Esophagus muscularis mucosa (tissue), 4 donors: ENCODE data around the gene CCDC39. TPM values are rescaled to one million over a fixed set of nuclear protein-coding genes. Genes with fewer than 3 reads are reported as not detected.
A peak's percentile ranks its signal among the peaks of the same experiment; 100 is the strongest.

Experiments
- DNase-seq: peaks from one replicate; pipeline ENCODE4 v3.0.0-alpha.2; 2017; ENCODE audit errors: extremely low spot score
- H3K27ac ChIP-seq, 4 donors: fragments of 200-600 bp; sonication (generic); replicated peaks in 1 of 4; 1 replicate in 3 of 4; 2 replicates in 1 of 4; pipeline ENCODE4 v1.5.1; 2016 to 2019; ENCODE audit warnings: mild to moderate bottlenecking in 1 of 4
- H3K27me3 ChIP-seq, 4 donors: fragments of 200-600 bp; sonication (generic); one replicate each; pipeline versions ENCODE4 v1.5.1 to v1.6.0; 2016 to 2019
- H3K36me3 ChIP-seq, 4 donors: fragments of 200-600 bp; sonication (generic); one replicate each; pipeline ENCODE4 v1.5.1; 2016 to 2019
- H3K4me1 ChIP-seq, 4 donors: fragments of 200-600 bp; sonication (generic); one replicate each; pipeline ENCODE4 v1.5.1; 2016 to 2019
- H3K4me3 ChIP-seq, 4 donors: fragments of 200-600 bp; sonication (generic); 1 replicate in 2 of 4; 2 replicates in 2 of 4; pipeline ENCODE4 v1.5.1; 2016 to 2019; ENCODE audit warnings: mild to moderate bottlenecking in 4 of 4, moderate library complexity in 1 of 4
- H3K9me3 ChIP-seq, 4 donors: fragments of 200-600 bp; sonication (generic); 1 replicate in 3 of 4; 2 replicates in 1 of 4; pipeline ENCODE4 v1.5.1; 2016 to 2019
- EP300 ChIP-seq: sonication (generic); formaldehyde crosslinking; IDR thresholded peaks from one replicate; pipeline ENCODE4 v1.6.1; 2017; ENCODE audit warnings: antibody characterized with exemption
- POLR2A ChIP-seq: fragments of 450-650 bp; IDR thresholded peaks from one replicate; pipeline ENCODE4 v1.6.1; 2017; ENCODE audit warnings: antibody characterized with exemption, moderate library complexity, mild to moderate bottlenecking, low read depth
- POLR2AphosphoS5 ChIP-seq, 2 donors: sonication (generic); formaldehyde crosslinking; IDR thresholded peaks; one replicate each; pipeline ENCODE4 v1.6.1; 2017; ENCODE audit warnings: antibody characterized with exemption in 2 of 2
- WGBS: methylation state at CpG from one replicate; pipeline ENCODE4 v1.1.5; 2018; 5-methylcytosine and 5-hydroxymethylcytosine counted together
- intact Hi-C: fragments of 100-400 bp; cut with DNase I; formaldehyde crosslinking; loops from one replicate; pipeline ENCODE4 v1.15.1; 2023
- total RNA-seq, 4 donors: library from RNA; depleted of rRNA; stranded (reverse); fragments of >200 nt; gene quantifications; one replicate each; pipeline versions ENCODE4 v1.1.0 to v1.2.1, GENCODE V29; 2016
- TF ChIP-seq, protein P1 (sequence below), 3 experiments: fragments of 200-600 bp in 2 of 3; fragments of 450-650 bp in 1 of 3; sonication (generic) in 2 of 3; IDR thresholded peaks; one replicate each; pipeline ENCODE4 v1.5.1; 2017 to 2019; ENCODE audit warnings: antibody characterized with exemption in 3 of 3, mild to moderate bottlenecking in 2 of 3, moderate library complexity in 1 of 3

CCDC39 gene
- total RNA-seq, 4 donors from 2014 or later, result under 0.01 to 0.17 TPM; not detected in 2

DNA sequence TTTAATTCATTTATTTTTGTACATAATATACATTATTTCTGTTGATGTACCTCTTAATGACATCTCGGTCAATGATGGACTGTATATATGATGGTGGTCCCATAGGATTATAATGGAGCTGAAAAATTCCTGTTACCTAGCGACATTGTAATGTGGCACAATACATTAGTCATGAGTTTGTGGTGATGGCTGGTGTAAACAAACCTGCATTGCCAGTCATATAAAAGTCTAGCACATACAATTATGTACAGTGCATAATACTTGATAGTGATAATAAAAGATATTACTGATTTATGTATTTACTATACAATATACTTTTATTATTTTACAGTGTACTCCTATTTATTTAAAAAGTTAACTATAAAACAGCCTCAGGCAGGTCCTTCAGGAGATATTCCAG lies 62.2 kb downstream of the CCDC39 start:
- Histone ChIP-seq H3K9me3 (no peaks in the 10 kb centered on the region), H3K27me3 (no peaks in the 10 kb centered on the region), H3K27ac (no peak overlapping the region), H3K36me3 (peaks cover 0 to 18% (median 14%) of the 10 kb centered on the region in 4 donors), H3K4me3 (no peak overlapping the region), H3K4me1 (no peaks in the 10 kb centered on the region)
- intact Hi-C loops, result no loop called here
- 97% methylated on average over 2 of the region's 2 CpGs for WGBS
- TF ChIP-seq EP300 (no peak), POLR2A (no peak), POLR2AphosphoS5 (IDR thresholded peaks at IDR 0.05) (no peak)
- TF ChIP-seq, protein P1, sequence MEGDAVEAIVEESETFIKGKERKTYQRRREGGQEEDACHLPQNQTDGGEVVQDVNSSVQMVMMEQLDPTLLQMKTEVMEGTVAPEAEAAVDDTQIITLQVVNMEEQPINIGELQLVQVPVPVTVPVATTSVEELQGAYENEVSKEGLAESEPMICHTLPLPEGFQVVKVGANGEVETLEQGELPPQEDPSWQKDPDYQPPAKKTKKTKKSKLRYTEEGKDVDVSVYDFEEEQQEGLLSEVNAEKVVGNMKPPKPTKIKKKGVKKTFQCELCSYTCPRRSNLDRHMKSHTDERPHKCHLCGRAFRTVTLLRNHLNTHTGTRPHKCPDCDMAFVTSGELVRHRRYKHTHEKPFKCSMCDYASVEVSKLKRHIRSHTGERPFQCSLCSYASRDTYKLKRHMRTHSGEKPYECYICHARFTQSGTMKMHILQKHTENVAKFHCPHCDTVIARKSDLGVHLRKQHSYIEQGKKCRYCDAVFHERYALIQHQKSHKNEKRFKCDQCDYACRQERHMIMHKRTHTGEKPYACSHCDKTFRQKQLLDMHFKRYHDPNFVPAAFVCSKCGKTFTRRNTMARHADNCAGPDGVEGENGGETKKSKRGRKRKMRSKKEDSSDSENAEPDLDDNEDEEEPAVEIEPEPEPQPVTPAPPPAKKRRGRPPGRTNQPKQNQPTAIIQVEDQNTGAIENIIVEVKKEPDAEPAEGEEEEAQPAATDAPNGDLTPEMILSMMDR (IDR thresholded peaks at IDR 0.05), result no peak
- no peak for DNase-seq

GRCh38 chr3:180615954-180616353 lies 63.3 kb downstream of the CCDC39 start:
- Histone ChIP-seq H3K36me3 (peaks cover 7 to 29% (median 25%) of the 10 kb centered on the region in 4 donors), H3K4me3 (no peak overlapping the region), H3K27ac (no peak overlapping the region), H3K4me1 (no peaks in the 10 kb centered on the region), H3K27me3 (no peaks in the 10 kb centered on the region), H3K9me3 (no peaks in the 10 kb centered on the region)
- TF ChIP-seq, protein P1 (IDR thresholded peaks at IDR 0.05), result no peak
- TF ChIP-seq POLR2A (no peak), EP300 (no peak), POLR2AphosphoS5 (IDR thresholded peaks at IDR 0.05) (no peak)
- 52% methylated on average over 3 of the region's 3 CpGs for WGBS
- intact Hi-C loops, result no loop called here
- no peak for DNase-seq

- DNase-seq, result no peak
- Histone ChIP-seq H3K27me3 (no peaks in the 10 kb centered on the region), H3K4me1 (no peaks in the 10 kb centered on the region), H3K36me3 (peaks cover 38 to 65% (median 61%) of the 10 kb centered on the region in 4 donors), H3K27ac (no peak overlapping the region), H3K4me3 (no peak overlapping the region), H3K9me3 (no peaks in the 10 kb centered on the region)
- TF ChIP-seq POLR2A (no peak), POLR2AphosphoS5 (IDR thresholded peaks at IDR 0.05) (no peak), EP300 (no peak)
- TF ChIP-seq, protein P1 (IDR thresholded peaks at IDR 0.05), result no peak
- 97% methylated on average over 5 of the region's 5 CpGs for WGBS
- intact Hi-C loops, result no loop called here
These were observed 66.9 kb downstream of the CCDC39 start for GRCh38 chr3:180612364-180612763.

DNA sequence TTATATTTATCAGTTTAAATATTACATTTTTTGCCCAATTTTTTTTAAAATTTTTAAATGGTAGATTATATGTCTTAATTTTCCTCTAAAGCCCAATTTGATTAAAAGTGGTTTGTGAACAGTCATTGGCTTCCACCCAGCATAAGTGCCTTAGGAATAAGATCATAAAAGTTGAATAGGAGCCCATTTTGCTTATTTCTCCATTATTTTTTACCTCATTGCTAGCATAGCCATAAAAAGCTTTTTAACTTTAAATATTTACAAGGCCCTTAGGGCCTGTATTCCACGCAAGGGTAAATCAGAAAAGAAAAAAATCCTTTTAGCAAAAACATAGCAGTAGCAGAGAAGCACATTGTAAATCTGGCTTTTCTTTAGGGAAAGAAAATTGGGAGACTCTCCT lies 68.3 kb downstream of the CCDC39 start:
- peaks cover 50 to 78% (median 75%) of the 10 kb centered on the region in 4 donors for H3K36me3 ChIP-seq
- 73% methylated on average over 1 of the region's 1 CpG for WGBS

GRCh38 chr3:180601688-180602666 lies 77.3 kb downstream of the CCDC39 start, which contains the start of gene TTC14:
TTC14 (plus strand) TSS chr3:180602163; CDS start chr3:180602262, 99 bp downstream.
- H3K27ac ChIP-seq, result peak within 1 kb of the TSS; percentile 60 to 80 (median 72)
- no peak for TF ChIP-seq POLR2A
- TF ChIP-seq EP300, result no peak
- peak; percentile 79 to 87 for TF ChIP-seq POLR2AphosphoS5 (IDR thresholded peaks at IDR 0.05)
- TF ChIP-seq, protein P1 (IDR thresholded peaks at IDR 0.05), result no peak
- peak; percentile 97 for DNase-seq
- peak within 1 kb of the TSS; percentile 74 to 92 (median 84) for H3K4me3 ChIP-seq
- H3K4me1 ChIP-seq, result peaks cover 7 to 14% (median 13%) of the 10 kb centered on the region in 4 donors
- H3K36me3 ChIP-seq, result peaks cover 22 to 40% (median 29%) of the 10 kb centered on the region in 4 donors
- WGBS, result 13% methylated on average over 24 of the region's 70 CpGs
- intact Hi-C loops, result no loop called here
- H3K9me3 ChIP-seq, result no peaks in the 10 kb centered on the region
- no peaks in the 10 kb centered on the region for H3K27me3 ChIP-seq

More for the DNA sequence above, 68.3 kb downstream of the CCDC39 start:
- Histone ChIP-seq H3K9me3 (no peaks in the 10 kb centered on the region), H3K27me3 (no peaks in the 10 kb centered on the region), H3K27ac (no peak overlapping the region), H3K4me1 (no peaks in the 10 kb centered on the region), H3K4me3 (no peak overlapping the region)
- TF ChIP-seq EP300 (no peak), POLR2AphosphoS5 (IDR thresholded peaks at IDR 0.05) (no peak)
- intact Hi-C loops, result no loop called here
- DNase-seq, result no peak
